NB4 (cell line): ENCODE results near the gene BCL11A.

Experiments used
- MAX ChIP-seq: IDR thresholded peaks from 2 replicates; pipeline ENCODE4 v1.6.1; 2011; ENCODE audit warnings: low read depth, low read length
- MYC ChIP-seq: IDR thresholded peaks from 2 replicates; pipeline ENCODE4 v1.6.1; 2011; ENCODE audit warnings: low read depth, low read length
- TF ChIP-seq, protein P1 (sequence below): IDR thresholded peaks from one replicate; pipeline ENCODE4 v1.5.1; 2012; ENCODE audit warnings: low read depth, low read length

DNA sequence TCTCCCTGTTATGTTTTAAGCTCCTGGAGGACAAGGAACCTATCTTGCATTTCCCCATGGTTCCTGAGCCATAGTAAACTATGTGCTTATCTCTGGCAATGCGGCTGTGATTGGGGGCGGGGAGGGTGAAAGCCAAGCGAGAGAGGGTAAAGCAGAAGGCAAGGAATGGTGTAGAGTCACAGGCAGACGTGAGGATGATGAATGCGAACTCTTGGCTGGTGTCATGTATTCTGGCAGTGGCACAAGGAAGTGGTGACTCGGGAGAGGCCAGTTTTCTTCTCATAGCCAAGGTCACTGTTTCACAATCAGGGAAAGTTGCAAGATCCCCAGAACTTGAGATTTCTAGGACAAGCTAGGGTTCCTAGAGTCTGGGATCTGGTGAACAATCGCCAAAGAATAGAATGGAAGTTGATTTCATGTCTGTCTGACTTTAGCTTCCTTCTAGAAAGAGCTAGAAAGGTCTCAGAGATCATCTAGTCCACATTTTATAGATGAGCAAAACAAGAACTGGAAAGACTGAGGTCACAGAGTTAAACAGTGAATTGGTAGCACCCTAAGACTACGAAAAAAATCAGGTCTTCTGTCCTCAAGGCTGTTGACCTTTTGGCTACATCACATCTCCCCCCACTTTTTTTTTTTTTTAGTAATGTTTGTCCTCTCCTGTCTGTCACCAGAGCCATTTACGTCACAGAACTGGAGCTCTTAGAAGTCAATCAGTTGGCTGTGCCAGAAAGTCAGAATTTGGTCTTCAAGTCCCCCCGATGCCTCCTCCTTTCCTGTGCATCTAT, 137.0 kb downstream of the BCL11A start:
- TF ChIP-seq, protein P1, sequence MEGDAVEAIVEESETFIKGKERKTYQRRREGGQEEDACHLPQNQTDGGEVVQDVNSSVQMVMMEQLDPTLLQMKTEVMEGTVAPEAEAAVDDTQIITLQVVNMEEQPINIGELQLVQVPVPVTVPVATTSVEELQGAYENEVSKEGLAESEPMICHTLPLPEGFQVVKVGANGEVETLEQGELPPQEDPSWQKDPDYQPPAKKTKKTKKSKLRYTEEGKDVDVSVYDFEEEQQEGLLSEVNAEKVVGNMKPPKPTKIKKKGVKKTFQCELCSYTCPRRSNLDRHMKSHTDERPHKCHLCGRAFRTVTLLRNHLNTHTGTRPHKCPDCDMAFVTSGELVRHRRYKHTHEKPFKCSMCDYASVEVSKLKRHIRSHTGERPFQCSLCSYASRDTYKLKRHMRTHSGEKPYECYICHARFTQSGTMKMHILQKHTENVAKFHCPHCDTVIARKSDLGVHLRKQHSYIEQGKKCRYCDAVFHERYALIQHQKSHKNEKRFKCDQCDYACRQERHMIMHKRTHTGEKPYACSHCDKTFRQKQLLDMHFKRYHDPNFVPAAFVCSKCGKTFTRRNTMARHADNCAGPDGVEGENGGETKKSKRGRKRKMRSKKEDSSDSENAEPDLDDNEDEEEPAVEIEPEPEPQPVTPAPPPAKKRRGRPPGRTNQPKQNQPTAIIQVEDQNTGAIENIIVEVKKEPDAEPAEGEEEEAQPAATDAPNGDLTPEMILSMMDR, result no peak
- TF ChIP-seq MAX, result no peak
- TF ChIP-seq MYC, result no peak
